ENCODE results near the gene EFNA1. TPM values are rescaled to one million over a fixed set of nuclear protein-coding genes. Genes with fewer than 3 reads are reported as not detected.
A peak's percentile ranks its signal among the peaks of the same experiment; 100 is the strongest.

The EFNA1 gene, protein sequence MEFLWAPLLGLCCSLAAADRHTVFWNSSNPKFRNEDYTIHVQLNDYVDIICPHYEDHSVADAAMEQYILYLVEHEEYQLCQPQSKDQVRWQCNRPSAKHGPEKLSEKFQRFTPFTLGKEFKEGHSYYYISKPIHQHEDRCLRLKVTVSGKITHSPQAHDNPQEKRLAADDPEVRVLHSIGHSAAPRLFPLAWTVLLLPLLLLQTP
- total RNA-seq (ENCODE audit: low replicate concordance): 26.1 and 69.9 TPM in 2 replicates
- long read RNA-seq, transcript EFNA1-202 (5 exons, 1,926 nt): major isoform, 259 of 318 reads
- long read RNA-seq, transcript EFNA1-201 (4 exons, 1,444 nt): minor isoform, 32 of 318 reads
- long read RNA-seq, partial matches to known transcripts: 12 of 318 reads
- long read RNA-seq, other reads (novel, unspliced or antisense): 9 of 318 reads

DNA sequence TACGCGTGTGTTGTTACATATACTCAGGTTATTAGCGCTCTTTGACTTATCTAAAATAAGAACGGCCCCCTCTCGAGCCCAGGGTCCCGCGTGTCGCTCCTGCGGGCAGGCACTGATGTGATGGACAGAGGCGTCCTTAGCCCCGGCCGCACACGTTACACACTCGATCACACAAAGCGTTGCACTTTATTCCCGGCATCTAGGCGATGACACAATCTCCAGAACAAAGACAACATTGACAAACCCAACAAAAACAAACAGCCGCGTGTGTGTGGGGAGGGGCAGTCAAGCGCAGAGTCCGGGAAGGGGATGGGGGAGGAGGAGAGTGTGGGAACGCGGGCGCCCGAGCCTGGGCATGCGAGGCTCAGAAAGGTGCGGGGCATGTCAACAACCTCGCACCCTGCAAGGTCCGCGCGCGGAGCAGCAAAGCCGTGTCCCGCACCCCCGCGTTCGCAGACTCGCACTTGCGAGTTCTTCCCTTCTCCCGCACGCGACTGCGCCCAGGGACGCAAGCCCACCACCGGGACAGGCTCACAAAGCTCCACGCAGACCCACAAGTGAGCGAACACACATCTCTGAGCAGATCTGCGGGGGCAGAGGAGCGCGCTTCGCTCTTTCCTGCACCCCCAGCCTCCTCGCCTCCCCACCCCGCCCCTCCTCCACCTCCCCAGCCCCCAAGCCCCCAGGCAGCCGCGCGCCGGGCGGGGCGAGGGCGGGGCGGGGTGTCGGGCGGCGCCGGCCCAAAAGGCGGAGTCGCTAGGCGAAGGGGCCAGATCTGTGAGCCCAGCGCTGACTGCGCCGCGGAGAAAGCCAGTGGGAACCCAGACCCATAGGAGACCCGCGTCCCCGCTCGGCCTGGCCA lies at the start of gene EFNA1:
TSS of gene EFNA1 (plus strand) at position 772 of the 862 bp plus-strand sequence. CDS start 102 bp downstream, outside the sequence.
- H3K4me1 Mint-ChIP-seq (ENCODE audit: unreplicated experiment): peaks cover 35% of the 10 kb centered on the region
- H3K27me3 Mint-ChIP-seq: peaks cover 57% of the 10 kb centered on the region
- peak within 1 kb of the TSS; percentile 93 for H3K4me3 Mint-ChIP-seq
- peaks cover 10% of the 10 kb centered on the region for H3K36me3 Mint-ChIP-seq
- no peaks in the 10 kb centered on the region for H3K9me3 Mint-ChIP-seq
- DNase-seq (ENCODE audit: extremely low spot score, unreplicated experiment): no peak
- H3K27ac Mint-ChIP-seq: peak within 1 kb of the TSS; percentile 100
- TF ChIP-seq, protein P1, sequence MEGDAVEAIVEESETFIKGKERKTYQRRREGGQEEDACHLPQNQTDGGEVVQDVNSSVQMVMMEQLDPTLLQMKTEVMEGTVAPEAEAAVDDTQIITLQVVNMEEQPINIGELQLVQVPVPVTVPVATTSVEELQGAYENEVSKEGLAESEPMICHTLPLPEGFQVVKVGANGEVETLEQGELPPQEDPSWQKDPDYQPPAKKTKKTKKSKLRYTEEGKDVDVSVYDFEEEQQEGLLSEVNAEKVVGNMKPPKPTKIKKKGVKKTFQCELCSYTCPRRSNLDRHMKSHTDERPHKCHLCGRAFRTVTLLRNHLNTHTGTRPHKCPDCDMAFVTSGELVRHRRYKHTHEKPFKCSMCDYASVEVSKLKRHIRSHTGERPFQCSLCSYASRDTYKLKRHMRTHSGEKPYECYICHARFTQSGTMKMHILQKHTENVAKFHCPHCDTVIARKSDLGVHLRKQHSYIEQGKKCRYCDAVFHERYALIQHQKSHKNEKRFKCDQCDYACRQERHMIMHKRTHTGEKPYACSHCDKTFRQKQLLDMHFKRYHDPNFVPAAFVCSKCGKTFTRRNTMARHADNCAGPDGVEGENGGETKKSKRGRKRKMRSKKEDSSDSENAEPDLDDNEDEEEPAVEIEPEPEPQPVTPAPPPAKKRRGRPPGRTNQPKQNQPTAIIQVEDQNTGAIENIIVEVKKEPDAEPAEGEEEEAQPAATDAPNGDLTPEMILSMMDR (conservative IDR thresholded peaks at IDR 0.05): no peak

DNA sequence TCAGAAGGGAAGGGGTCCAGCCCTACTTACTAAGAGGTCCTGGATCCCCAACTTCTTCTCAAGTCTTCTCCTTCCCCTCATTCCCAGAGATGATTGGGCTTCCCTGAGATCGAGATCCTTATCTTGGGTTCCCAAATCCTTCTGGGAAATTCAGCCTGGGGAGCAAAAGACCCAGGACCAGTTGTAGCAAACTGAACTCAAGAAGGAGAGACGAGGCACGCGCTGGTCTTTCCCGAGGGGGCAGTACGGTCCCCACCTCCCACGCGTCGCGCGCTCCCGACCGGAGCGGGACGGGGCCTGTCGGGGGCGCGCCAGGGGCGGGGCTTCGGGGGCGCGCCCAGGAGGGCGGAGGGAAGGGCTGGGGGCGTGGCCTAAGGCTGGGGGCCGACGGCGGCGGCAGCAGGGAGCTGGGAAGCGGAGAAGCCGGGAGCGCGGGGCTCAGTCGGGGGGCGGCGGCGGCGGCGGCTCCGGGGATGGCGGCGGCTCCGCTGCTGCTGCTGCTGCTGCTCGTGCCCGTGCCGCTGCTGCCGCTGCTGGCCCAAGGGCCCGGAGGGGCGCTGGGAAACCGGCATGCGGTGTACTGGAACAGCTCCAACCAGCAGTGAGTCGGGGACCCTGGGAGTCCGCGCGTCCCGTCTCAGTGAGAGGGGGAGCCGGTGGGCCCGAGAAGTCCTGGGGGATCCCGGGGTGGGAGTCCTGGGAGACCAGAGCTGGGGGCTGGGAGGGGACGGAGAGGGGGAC lies 49.0 kb upstream of the EFNA1 start, which contains the start of gene EFNA3:
TSS of gene EFNA3 (plus strand) at position 369 of the 741 bp plus-strand sequence. CDS start at position 474, 105 bp downstream.
- TF ChIP-seq, protein P1 (conservative IDR thresholded peaks at IDR 0.05): no peak
- H3K4me1 Mint-ChIP-seq (ENCODE audit: unreplicated experiment): peaks cover 22% of the 10 kb centered on the region
- peak within 1 kb of the TSS; percentile 74 for H3K27ac Mint-ChIP-seq
- peak; percentile 81 for DNase-seq (ENCODE audit: extremely low spot score, unreplicated experiment)
- H3K36me3 Mint-ChIP-seq: no peaks in the 10 kb centered on the region
- peaks cover 57% of the 10 kb centered on the region for H3K27me3 Mint-ChIP-seq
- no peaks in the 10 kb centered on the region for H3K9me3 Mint-ChIP-seq
- peak within 1 kb of the TSS; percentile 90 for H3K4me3 Mint-ChIP-seq

DNA sequence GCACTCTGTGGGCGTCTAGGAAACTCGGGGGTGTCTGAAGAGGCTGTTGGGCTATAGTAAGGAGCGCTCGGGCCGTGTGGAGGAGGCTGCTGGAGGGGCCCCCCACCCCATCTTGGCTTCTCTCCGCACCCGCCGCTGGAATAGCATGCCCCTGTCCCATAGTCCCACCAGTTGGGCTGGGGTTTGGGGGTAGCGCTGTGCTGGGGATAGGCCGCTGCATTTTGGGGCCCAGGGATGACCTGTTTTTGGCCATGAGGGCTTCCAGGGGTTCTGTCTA lies 48.5 kb upstream of the EFNA1 start:
- H3K9me3 Mint-ChIP-seq: no peaks in the 10 kb centered on the region
- peak overlapping the region; percentile 74 for H3K27ac Mint-ChIP-seq
- H3K36me3 Mint-ChIP-seq: no peaks in the 10 kb centered on the region
- H3K27me3 Mint-ChIP-seq: peaks cover 62% of the 10 kb centered on the region
- peak overlapping the region; percentile 90 for H3K4me3 Mint-ChIP-seq
- DNase-seq (ENCODE audit: extremely low spot score, unreplicated experiment): no peak
- TF ChIP-seq, protein P1 (conservative IDR thresholded peaks at IDR 0.05): no peak
- peaks cover 27% of the 10 kb centered on the region for H3K4me1 Mint-ChIP-seq (ENCODE audit: unreplicated experiment)

DNA sequence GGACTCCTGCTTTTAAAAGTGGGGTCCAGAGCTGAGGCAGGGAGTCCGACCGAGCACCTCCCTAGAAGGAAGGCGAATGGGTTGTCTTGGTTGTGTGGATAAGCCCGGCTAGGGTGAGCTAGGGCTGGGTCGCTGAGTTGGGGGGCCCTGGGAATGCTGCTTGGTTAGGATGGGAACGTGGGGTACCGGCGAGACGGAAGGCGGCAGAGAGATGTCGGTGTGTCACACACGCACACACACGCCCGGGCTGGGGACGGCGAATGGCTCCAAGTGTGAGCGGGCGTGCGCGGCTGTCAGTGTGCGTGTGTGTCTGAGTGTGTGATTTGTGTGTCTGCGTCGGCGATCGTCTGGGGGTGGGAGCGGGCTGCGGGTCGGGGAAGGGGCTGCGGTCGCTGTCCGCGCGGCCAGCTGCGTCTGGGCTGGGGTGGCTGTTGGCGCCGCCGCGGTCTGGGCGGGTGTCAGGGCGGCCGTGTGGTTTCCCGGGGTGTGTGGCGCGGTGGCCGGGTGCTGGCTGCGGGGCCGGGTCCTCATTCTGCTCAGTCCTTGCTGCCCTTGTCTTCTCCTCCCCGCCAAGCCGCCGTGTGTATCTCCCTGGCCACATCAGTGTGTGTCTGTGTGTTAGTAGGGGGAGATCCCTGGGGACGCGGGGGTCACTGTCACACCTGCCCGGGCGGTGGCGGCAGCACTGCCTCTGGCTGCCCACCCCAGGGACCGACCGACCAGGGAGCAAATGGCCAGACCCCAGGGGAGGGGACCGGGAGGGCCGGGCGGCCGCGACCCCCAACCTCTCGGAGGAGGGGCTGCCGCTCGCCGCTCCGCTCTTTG lies 48.0 kb upstream of the EFNA1 start:
- H3K27ac Mint-ChIP-seq: peak overlapping the region; percentile 74
- no peaks in the 10 kb centered on the region for H3K36me3 Mint-ChIP-seq
- H3K27me3 Mint-ChIP-seq: peaks cover 65% of the 10 kb centered on the region
- TF ChIP-seq, protein P1 (conservative IDR thresholded peaks at IDR 0.05): no peak
- peak overlapping the region; percentile 90 for H3K4me3 Mint-ChIP-seq
- peaks cover 33% of the 10 kb centered on the region for H3K4me1 Mint-ChIP-seq (ENCODE audit: unreplicated experiment)
- no peaks in the 10 kb centered on the region for H3K9me3 Mint-ChIP-seq
- no peak for DNase-seq (ENCODE audit: extremely low spot score, unreplicated experiment)
